GM23248 (cell line): ENCODE measurements around the gene DPY19L3. TPM values are rescaled to one million over a fixed set of nuclear protein-coding genes. Genes with fewer than 3 reads are reported as not detected.
"Not testable (repeated sequence)": the region's sequence is repeated elsewhere in the genome, so short reads cannot be mapped to it uniquely, and the experiment has no call there.

Source experiments
- DNase-seq: peaks from one replicate; pipeline ENCODE4 v3.0.0-alpha.2; 2015
- H2AFZ ChIP-seq: fragments of 200-600 bp; sonication (generic); 2 replicates; pipeline ENCODE4 v1.6.1; 2016; ENCODE audit warnings: antibody characterized with exemption
- H3F3A ChIP-seq: fragments of 200-600 bp; sonication (generic); 2 replicates; pipeline ENCODE4 v1.6.1; 2016; ENCODE audit warnings: mild to moderate bottlenecking, antibody characterized with exemption, mixed run types; ENCODE audit not compliant: insufficient read depth
- H3K27ac ChIP-seq: fragments of 200-600 bp; sonication (generic); 2 replicates; pipeline ENCODE4 v1.5.1; 2016; ENCODE audit warnings: mild to moderate bottlenecking
- H3K27me3 ChIP-seq: fragments of 200-600 bp; sonication (generic); replicated peaks from 2 replicates; pipeline ENCODE4 v1.6.1; 2016; ENCODE audit warnings: mild to moderate bottlenecking; ENCODE audit not compliant: insufficient read depth
- H3K36me3 ChIP-seq: fragments of 200-600 bp; sonication (generic); 2 replicates; pipeline ENCODE4 v1.6.1; 2016; ENCODE audit warnings: low read depth, mild to moderate bottlenecking
- H3K4me1 ChIP-seq: fragments of 200-600 bp; sonication (generic); 2 replicates; pipeline ENCODE4 v1.6.1; 2016; ENCODE audit warnings: mild to moderate bottlenecking; ENCODE audit not compliant: insufficient read depth
- H3K4me2 ChIP-seq: fragments of 200-600 bp; sonication (generic); one replicate; pipeline ENCODE4 v1.6.1; 2016; ENCODE audit warnings: mild to moderate bottlenecking; ENCODE audit not compliant: unreplicated experiment
- H3K4me3 ChIP-seq: fragments of 200-600 bp; sonication (generic); 2 replicates; pipeline ENCODE4 v1.5.1; 2016; ENCODE audit warnings: mild to moderate bottlenecking
- H3K79me2 ChIP-seq: fragments of 200-600 bp; sonication (generic); 2 replicates; pipeline ENCODE4 v1.6.1; 2016; ENCODE audit warnings: mild to moderate bottlenecking; ENCODE audit not compliant: insufficient read depth
- H3K9ac ChIP-seq: fragments of 200-600 bp; sonication (generic); 2 replicates; pipeline ENCODE4 v1.6.1; 2016; ENCODE audit warnings: mild to moderate bottlenecking
- H3K9me2 ChIP-seq: fragments of 200-600 bp; sonication (generic); 2 replicates; pipeline ENCODE4 v1.6.1; 2016; ENCODE audit warnings: mixed run types, mild to moderate bottlenecking, moderate library complexity; ENCODE audit not compliant: insufficient read depth
- H3K9me3 ChIP-seq: fragments of 200-600 bp; sonication (generic); one replicate; pipeline ENCODE4 v1.6.1; 2017; ENCODE audit warnings: low read depth
- H4K20me1 ChIP-seq: fragments of 200-600 bp; sonication (generic); 2 replicates; pipeline ENCODE4 v1.6.0; 2016; ENCODE audit not compliant: insufficient read depth
- EZH2 ChIP-seq: fragments of 200-600 bp; sonication (generic); IDR thresholded peaks from 2 replicates; pipeline ENCODE4 v1.6.1; 2018; ENCODE audit warnings: antibody characterized with exemption, mild to moderate bottlenecking; ENCODE audit not compliant: insufficient read depth, poor library complexity, severe bottlenecking
- EZH2phosphoT487 ChIP-seq: fragments of 200-600 bp; sonication (generic); IDR thresholded peaks from 2 replicates; pipeline ENCODE4 v1.6.1; 2018; ENCODE audit warnings: antibody characterized with exemption, moderate library complexity, mild to moderate bottlenecking, low read depth; ENCODE audit not compliant: insufficient read depth
- WGBS, 2 experiments: methylation state at CpG; one replicate each; pipeline ENCODE4 v1.1.6; 2015 to 2017; ENCODE audit warnings: low lambda C conversion rate in 2 of 2, low coverage in 1 of 2; ENCODE audit errors: missing lambda C conversion rate in 2 of 2; 5-methylcytosine and 5-hydroxymethylcytosine counted together
- in situ Hi-C: fragments of 300-500 bp; cut with MboI; formaldehyde crosslinking; loops from 2 replicates; pipeline ENCODE4 v1.15.0; 2020
- polyA plus RNA-seq: library from polyadenylated mRNA; unstranded; fragments of >200 nt; fragmentation: Nextera tagmentation; extraction: Ambion mirVana; gene quantifications from 2 replicates; pipeline ENCODE4 v1.2.1, GENCODE V29; 2016
- total RNA-seq: library from RNA; depleted of rRNA; stranded (reverse); fragments of >200 nt; shearing (Covaris generic); gene quantifications from 2 replicates; pipeline ENCODE4 v1.2.3, GENCODE V29; 2014

The DPY19L3 gene
- total and polyA plus RNA-seq, 2 experiments from 2014 or later = 7.6 to 15.3 TPM

DNA sequence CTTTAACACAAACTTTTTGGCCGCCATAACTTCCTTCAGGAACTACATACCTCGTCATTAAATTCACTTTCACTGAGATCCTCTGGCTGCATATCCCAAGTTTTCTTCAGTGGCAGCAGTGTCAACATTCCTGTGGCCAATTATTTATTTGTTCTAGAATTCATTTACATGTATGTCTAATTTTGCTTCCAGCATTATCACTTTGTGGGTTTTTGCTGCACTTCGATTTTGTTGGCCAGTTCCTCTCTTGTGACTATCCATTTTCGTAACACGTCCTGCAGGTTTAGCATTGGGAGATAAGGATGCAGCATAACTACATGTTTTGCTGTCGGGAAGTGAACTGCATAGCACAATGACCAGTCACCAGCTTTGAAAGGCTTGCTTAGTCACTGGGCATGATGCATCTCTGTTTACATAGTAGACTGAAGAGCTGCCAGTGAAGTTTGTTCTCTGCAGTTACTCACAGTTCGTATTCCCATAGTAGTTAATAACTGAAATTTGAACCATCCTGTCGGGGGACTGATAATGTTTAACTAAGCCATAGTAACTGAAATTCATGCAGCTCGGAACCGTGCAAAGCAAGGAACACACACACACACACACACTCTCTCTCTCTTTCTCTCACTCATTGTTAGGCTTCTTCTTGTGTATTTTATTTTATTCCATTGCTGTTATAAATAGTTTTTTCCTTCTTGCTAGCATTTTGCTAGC, 31.8 kb upstream of the DPY19L3 start:
- peak overlapping the region; percentile 68 for H3K27ac ChIP-seq
- H2AFZ ChIP-seq = no peak overlapping the region
- H3K4me3 ChIP-seq = peak overlapping the region; percentile 44; the same call in 1 of the 2 replicates
- H3K9me2 ChIP-seq = no peaks in the 10 kb centered on the region
- peaks cover 20% of the 10 kb centered on the region for H3K4me1 ChIP-seq
- peaks cover 12% of the 10 kb centered on the region; the same call in 1 of the 2 replicates for H3K36me3 ChIP-seq
- H4K20me1 ChIP-seq = no peaks in the 10 kb centered on the region; the same call in 1 of the 2 replicates
- peak overlapping the region; percentile 82 for H3K4me2 ChIP-seq
- peak; percentile 99 for DNase-seq
- TF ChIP-seq EZH2phosphoT487 (0 out of 2 replicates have a peak, but pooled peaks have one; percentile 82), EZH2 (no peak)
- H3K79me2 ChIP-seq = peaks cover 39% of the 10 kb centered on the region
- H3K9ac ChIP-seq = peak overlapping the region; percentile 38; the same call in 1 of the 2 replicates
- H3K9me3 ChIP-seq = no peaks in the 10 kb centered on the region
- WGBS, 2 experiments = 8 to 10% methylated on average over 10 of the region's 10 CpGs
- H3K27me3 ChIP-seq = no peaks in the 10 kb centered on the region
- in situ Hi-C loops = no loop called here
- peaks cover 36% of the 10 kb centered on the region for H3F3A ChIP-seq

DNA sequence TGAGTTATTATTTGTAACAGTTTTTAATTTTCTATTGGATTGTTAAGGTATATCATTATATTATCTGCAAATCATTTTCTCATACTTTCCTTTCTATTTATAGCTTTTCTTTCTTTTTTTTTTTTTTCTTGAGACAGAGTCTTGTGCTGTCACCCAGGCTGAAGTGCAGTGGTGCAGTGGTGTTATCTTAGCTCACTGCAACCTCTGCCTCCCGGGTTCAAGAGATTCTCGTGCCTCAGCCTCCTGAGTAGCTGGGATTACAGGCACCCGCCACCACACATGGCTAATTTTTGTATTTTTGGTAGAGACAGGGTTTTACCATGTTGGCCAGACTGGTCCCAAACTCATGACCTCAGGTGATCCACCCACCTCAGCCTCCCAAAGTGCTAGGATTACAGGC, 31.2 kb upstream of the DPY19L3 start:
- 94 to 100% methylated on average over 3 of the region's 3 CpGs for WGBS, 2 experiments
- Histone ChIP-seq H3K27ac (peak overlapping the region; percentile 68), H3K4me1 (peaks cover 20% of the 10 kb centered on the region), H3K4me3 (peak overlapping the region; percentile 44; the same call in 1 of the 2 replicates), H3F3A (peaks cover 36% of the 10 kb centered on the region), H3K36me3 (peaks cover 12% of the 10 kb centered on the region; the same call in 1 of the 2 replicates), H3K9ac (peak overlapping the region; percentile 38; the same call in 1 of the 2 replicates), H3K4me2 (peak overlapping the region; percentile 82), H3K79me2 (peaks cover 36% of the 10 kb centered on the region)
- H3K9me3 ChIP-seq, H3K9me2 ChIP-seq, H3K27me3 ChIP-seq, in situ Hi-C loops, H2AFZ ChIP-seq, DNase-seq, H4K20me1 ChIP-seq: not testable (repeated sequence)

DNA sequence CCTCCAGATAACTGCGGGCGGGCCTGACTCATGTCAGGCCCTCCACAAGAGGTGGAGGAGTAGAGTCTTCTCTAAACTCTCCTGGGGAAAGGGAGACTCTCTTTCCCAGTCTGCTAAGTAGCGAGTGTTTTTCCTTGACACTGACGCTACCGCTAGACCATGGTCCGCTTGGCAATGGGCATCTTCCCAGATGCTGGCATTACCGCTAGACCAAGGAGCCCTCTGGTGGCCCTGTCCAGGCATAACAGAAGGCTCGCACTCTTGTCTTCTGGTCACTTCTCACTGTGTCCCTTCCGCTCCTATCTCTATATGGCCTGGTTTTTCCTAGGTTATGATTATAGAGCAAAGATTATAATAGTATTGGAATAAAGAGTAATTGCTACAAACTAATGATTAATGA, 28.5 kb upstream of the DPY19L3 start:
- H3K79me2 ChIP-seq = peaks cover 17% of the 10 kb centered on the region
- H2AFZ ChIP-seq, H4K20me1 ChIP-seq, H3K9me2 ChIP-seq, H3K27ac ChIP-seq, H3K27me3 ChIP-seq, H3K9ac ChIP-seq, H3K9me3 ChIP-seq, H3K4me2 ChIP-seq, in situ Hi-C loops, DNase-seq, H3K4me3 ChIP-seq: not testable (repeated sequence)
- H3F3A ChIP-seq = peaks cover 31% of the 10 kb centered on the region
- H3K4me1 ChIP-seq = peaks cover 20% of the 10 kb centered on the region
- WGBS, 2 experiments = 86 to 95% methylated on average over 9 of the region's 9 CpGs
- H3K36me3 ChIP-seq = peaks cover 11% of the 10 kb centered on the region; the same call in 1 of the 2 replicates

DNA sequence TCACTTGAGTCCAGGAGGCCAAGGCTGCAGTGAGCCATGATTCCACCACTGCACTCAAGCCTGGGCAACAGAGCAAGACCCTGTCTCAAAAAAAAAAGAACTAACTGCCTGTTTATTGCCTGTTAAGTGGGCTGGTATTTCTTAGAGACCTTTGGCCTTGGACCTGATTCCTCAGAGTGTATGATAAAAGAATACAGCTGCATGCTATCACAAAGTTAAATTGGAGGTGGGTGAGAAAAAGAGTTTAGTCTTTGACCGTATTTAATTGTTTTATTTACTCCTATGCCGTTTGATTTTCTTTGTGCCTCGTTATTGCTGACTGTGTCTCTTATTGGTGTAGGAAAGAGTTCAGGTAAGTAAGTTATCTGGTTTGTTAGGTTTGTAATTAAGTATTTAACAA, 25.3 kb upstream of the DPY19L3 start:
- Histone ChIP-seq H3K27ac (no peak overlapping the region), H3K36me3 (peaks cover 23% of the 10 kb centered on the region), H3K79me2 (peaks cover 9% of the 10 kb centered on the region; the same call in 1 of the 2 replicates), H3K4me1 (no peaks in the 10 kb centered on the region), H3F3A (0 out of 2 replicates have a peak, but pooled peaks cover 6% of the 10 kb centered on the region), H4K20me1 (no peaks in the 10 kb centered on the region), H3K4me3 (no peak overlapping the region), H3K27me3 (no peaks in the 10 kb centered on the region), H3K9ac (no peak overlapping the region), H3K9me3 (no peaks in the 10 kb centered on the region), H2AFZ (no peak overlapping the region), H3K9me2 (no peaks in the 10 kb centered on the region), H3K4me2 (no peak overlapping the region)
- DNase-seq = no peak
- in situ Hi-C loops = no loop called here
- TF ChIP-seq EZH2 = no peak
- TF ChIP-seq EZH2phosphoT487 = no peak
- WGBS, 2 experiments = 80 to 88% methylated on average over 3 of the region's 3 CpGs
